ENCODE data around the gene CHRNB1.

DNA sequence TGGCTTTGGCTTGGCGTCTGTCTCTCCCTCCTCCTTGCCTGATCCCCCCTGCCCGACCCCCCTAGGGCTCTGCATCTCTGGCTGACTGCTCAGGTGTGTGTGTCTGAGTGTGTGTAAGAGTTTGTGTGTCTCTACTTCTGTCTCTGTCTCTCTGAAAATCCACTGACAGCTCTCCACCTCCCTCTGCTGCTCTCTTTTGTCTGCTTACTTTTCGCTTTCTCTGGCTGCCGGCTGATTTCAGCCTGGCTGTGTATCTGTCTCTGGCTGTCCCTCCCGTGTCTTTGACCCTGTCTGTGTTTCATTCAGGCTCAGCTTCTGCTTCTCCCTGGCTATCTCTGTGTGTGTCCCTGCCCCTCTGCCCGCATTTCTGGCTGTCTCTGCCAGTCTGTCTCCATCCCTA, 28.5 kb upstream of the CHRNB1 start:
- TF ChIP-seq, protein P1, sequence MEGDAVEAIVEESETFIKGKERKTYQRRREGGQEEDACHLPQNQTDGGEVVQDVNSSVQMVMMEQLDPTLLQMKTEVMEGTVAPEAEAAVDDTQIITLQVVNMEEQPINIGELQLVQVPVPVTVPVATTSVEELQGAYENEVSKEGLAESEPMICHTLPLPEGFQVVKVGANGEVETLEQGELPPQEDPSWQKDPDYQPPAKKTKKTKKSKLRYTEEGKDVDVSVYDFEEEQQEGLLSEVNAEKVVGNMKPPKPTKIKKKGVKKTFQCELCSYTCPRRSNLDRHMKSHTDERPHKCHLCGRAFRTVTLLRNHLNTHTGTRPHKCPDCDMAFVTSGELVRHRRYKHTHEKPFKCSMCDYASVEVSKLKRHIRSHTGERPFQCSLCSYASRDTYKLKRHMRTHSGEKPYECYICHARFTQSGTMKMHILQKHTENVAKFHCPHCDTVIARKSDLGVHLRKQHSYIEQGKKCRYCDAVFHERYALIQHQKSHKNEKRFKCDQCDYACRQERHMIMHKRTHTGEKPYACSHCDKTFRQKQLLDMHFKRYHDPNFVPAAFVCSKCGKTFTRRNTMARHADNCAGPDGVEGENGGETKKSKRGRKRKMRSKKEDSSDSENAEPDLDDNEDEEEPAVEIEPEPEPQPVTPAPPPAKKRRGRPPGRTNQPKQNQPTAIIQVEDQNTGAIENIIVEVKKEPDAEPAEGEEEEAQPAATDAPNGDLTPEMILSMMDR (IDR thresholded peaks at IDR 0.05) = no peak
- TF ChIP-seq POLR2A (IDR thresholded peaks at IDR 0.05) = no peak

Measured in lower leg skin (tissue), 3 donors.